HG02610 (cell line): ENCODE measurements around the gene LRRC28.

Experiments
- ATAC-seq: cut with Tn5 transposase; IDR thresholded peaks from one replicate; pipeline ENCODE4 v1.9.1; 2021; ENCODE audit warnings: mild to moderate bottlenecking, moderate library complexity; ENCODE audit not compliant: unreplicated experiment

The LRRC28 gene

DNA sequence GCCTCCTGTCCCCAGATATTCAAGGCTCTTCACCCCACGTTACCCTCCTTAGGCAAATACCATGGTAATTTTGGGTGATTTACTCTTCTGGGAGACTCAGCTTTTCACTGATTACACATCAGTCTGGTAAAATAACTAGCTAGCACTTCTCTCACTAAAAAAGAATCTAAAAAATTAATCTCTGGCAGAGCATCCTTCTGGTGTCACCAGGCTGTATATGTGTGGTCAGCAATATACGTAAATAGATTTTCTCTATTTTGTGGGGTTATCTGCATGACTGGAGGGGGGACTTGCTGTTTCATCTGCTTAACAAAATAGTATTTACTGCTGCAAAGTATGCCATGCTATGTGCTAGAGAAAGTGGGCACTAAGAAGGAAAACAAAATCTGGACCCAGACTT, 45.1 kb downstream of the LRRC28 start:
- ATAC-seq = no peak

DNA sequence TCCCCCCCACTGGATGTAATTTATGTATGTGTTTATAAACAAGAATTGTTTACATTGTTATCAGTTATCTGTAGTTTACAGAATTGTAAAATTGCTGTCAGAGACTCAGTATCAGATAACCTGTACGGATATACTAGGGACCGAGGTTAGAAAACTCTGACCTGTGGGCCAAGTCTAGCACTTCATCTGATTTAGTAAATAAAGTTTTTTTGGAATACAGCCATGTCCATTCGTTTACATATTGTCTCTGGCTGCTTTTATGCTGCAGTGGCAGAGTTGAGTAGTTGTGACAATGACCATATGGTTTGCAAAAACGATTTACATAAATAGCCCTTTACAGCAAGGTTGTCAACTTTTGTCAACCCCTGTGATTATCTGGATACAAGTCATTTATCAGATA, 52.6 kb downstream of the LRRC28 start:
- ATAC-seq = no peak

DNA sequence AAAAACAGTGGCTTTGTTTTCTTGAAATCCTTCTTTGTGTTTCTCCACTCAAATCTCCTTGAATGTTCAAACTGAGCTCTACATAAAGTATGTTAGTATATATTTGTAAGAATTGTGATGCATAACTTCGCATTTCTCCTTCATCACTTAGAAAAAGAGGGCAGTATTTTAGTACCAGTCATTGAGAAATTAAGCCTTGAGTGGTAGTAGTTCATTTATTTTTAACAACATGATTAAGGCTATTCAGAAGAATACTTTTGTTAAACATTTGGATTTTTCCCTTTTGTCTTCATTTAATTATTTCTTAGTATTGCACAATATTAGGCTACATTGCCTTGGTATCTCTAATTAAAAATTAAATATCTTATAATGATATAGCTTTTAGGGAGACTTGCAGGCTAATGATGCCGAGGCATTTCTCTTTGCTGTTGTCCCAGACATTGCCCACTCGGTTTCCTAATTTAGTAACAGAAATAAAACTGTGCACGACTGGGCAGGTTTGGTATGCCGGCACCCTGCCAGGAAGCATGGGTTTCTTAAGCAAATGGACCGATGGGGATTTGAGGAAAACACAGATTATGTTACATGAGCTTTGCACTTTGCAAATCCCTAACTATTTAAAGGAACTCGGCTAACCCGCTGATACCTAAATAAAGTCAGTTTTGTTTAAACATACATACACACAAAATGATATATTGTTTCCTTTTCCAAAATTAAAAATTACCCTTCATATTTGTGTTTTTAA, 54.7 kb downstream of the LRRC28 start:
- ATAC-seq = no peak

DNA sequence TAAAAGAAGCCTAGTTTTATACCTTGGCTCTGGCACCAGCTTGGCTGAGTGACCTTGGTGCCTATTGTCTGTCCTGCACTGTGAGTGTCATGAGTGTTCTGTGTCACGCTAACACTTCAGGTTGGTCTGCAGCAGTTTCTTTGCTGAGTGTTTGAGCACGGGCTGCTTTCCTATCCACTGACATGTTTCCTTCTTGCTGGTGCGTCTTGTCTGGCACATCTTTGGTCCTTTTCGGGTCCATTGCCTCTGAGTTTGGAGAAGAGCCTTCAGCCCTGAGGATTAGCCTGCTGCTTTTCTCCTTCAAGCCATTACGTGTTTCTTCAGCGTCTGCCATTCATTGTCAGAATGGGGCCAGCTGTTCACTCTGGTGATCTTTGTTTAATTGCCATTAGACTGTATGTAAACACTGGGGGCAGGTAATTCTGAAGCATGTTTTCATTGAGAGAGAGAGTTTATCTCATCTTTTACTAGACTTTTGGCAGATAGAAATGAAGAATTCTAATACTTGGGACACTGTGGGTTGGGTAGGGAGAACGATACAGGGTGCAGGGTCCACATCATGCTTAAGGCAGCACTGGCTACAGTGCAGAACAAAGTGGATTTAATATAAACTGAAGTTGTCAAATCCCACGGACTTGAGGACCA, 55.5 kb downstream of the LRRC28 start:
- ATAC-seq = no peak

DNA sequence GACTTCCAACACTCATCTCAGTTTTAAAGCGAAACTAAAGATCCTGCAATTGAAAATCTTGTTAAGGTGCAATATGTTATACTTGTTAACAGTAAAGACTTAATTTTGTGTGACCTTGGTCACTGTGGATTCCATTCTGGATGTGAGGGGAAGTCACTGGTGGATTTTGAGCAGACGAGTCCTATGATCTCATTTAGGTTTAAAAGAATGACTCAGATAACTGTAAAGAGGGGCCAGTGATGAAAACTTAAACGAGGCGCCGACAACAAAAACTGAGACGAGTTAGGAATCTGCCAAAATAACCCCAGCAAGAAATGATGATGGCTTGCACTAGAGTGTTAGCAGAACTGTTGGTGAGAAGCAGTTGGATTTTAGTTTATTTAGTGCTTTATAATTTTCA, 56.5 kb downstream of the LRRC28 start:
- no peak for ATAC-seq

DNA sequence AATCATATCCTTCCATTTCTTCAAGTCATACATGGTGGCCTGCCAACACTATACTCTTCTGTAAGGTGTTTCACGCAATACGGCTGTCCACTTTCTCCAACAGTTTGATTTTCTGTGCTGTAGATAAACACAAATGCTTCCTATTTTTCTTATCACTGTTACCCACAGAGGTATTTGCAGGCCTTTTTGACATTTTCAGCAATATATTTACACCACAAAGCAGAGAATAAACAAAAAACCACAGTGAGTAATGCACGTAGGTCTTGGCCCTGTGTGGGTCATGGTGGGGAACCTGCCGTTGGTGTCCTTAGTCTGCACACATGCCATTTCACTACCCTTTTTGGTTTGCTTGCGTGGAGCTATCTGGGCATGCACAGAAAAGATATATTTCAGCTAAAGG, 59.5 kb downstream of the LRRC28 start:
- ATAC-seq = no peak

DNA sequence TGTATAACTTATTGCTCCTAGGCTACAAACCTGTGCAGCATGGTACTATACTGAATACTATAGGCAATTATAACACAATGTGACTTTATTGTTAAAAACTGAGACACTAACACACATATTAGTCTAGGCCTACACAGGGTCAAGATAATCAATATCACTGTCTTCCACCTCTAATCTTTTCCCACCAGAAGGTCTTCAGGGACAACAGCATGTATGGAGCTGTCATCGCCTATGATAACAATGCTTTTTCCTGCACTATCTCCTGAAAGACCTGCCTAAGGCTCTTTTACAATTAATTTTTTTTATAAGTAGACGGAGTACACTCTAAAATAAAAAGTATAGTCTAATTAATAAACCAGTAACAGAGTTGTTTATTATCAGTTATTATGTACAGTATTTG, 60.9 kb downstream of the LRRC28 start:
- no peak for ATAC-seq

DNA sequence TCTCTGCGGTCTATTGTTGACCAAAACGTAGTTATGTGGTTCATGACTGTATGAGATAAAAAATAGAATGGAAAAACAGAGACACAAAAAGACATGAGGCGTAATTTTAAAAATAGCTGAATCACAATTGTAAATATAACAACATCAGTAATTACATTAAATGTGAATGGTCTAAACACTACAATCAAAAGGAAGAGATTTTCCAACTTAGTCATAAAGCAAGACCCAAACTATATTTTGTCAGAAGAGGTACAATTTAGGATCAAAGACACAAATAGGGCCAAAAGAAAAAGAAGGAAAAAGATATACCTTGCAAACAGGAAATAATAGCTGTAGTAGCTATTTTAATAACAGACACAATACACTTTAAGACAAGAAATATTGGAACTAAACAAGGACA, 61.5 kb downstream of the LRRC28 start:
- no peak for ATAC-seq

DNA sequence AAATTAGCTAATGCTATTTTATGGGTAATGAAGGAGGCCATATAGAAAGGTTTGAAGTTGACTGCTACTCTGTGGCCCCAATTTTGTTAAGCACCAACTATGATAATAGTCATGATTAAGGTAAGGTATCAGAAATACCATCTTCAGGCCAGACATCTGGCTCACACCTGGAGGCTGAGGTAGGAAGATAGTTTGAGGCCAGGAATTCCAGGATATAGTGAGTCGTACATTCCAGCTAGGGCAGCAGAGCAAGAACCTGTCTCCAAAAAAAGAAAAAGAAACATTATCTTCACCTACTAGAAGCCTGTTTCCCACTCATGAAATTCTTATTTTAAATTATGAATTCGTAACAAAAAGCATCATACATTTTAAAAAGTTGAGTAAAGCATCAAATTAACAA, 64.4 kb downstream of the LRRC28 start:
- ATAC-seq = no peak

DNA sequence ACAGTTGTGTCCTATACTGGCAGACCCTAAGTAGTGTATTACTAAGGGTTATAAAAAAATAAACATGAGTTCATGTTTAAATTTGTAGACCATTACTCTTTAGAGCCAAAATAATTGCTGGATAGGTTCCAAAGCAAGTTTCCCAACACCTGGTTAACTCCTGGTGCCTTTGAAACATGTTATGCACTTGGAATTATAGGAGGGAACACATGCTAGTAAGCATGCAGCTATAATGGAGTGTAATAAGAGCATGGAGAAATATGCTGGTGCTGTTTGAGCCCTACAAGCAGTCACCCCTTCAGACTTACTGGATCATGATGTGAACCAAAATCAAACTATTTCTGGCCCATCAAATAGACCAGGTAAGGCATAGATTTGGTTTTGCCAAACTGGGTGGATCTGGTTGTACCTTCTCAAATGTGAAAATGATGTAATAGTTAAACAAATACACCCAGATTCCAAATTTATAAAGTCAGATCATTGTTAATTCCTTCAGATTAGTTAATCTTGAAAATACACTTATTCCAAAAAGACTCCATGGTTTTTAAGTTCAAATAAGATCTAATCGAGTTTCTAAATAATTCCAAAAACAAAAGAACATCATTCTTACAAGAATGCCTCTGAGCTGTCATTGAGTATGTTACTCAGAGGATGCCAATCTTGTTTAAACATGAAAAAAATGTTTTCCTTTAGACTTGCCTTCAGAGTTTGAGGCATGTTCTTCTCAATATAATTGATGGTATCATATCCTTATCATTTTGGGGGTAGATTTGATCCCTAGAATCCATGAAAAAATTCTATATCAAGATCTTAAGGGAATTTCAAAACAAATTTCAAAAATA, 69.3 kb downstream of the LRRC28 start:
- no peak for ATAC-seq

DNA sequence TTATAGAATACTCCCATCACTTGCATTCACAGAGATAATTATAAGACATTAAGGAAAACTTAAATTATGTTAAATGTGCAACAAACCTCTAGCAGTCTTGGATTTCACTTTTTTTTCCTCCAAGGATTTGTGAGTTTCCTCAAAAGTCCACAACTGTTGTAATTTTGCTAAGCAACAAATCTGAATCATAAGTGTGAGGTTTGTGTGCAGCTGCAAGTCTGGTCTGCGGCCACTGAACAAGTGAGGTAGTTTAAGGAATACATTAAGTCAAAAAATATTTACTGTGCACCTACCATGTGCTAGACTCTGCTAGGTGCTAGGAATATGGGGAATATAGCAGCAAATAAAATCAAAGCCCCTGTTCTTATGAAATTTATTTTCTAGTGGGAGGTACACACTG, 70.2 kb downstream of the LRRC28 start:
- ATAC-seq = no peak

DNA sequence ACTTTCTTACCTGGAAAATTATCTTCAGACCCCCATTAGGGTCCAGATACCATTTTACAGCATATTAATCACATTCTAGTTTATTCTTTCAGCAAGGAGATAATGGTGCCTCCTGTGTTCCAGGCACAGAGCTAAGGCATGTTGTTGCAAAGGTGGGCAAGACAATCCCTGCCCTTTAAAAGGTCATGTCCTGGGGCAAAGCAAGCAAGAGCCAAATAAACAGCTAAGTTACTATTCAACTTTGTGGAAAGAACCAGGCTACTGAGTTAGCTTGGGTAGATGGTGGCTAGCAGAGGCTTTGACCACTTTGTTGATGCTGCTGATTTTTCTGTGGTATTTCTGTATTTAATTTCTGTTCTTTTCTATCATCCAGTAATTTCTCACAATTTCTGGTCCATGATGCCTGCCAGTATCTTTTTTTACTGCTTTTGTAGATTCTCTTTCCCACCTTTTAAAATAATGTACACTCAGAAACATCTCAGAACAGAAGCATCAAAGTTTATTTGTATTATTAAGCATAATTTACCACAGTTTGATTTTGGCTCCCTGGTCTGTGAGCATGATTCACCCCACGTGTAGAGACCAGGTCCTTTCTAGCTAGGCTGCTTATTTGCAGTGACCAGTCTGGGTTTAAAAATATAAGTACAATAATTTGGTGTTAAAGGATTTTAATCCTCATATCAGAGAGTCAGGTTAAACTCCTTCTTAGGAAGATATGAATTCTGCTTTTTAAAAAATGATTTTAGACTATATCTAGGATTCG, 71.5 kb downstream of the LRRC28 start:
- ATAC-seq = no peak

DNA sequence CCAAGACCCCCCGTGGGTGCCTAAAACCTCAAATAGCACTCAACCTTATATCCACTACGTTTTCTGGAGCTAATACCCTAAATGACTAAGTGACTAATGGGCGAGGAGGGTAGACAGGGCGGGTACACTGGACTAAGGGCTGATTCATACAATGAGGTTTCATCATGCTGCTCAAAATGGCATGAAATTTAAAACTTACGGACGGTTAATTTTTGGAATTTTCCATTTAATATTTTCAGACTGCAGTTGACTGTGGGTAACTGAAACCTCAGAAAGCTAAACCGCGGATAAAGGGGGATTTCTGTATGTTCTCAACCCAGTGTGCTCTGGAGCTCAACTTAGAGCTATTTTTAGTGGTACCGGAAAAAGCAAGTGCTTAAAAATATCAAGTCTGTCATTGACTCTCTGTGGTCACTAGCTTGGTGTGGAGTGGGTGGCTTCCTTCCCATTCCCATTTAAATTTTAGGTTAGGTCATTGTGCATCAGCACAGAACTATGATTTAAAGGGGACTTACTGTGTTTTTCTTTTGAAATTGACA, 72.9 kb downstream of the LRRC28 start:
- ATAC-seq = peak; percentile 86

DNA sequence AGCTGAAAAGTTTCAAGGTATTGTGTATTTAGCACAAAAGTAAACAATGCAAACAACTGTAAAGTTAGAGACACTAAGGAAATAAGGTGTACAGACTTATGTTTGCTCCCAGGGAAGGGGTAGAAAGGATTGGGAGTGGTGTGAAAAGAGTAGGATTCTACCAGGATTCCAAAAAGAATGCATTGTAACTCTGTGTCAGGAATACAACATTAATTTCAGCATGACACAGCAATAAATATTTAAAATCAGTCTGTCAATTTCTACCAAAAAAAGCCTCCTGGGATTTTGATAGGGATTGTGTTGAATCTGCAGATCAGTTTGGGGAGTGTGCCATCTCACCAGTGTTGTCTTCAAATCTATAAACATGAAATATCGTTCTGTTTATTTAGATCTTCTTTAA, 73.4 kb downstream of the LRRC28 start:
- no peak for ATAC-seq

DNA sequence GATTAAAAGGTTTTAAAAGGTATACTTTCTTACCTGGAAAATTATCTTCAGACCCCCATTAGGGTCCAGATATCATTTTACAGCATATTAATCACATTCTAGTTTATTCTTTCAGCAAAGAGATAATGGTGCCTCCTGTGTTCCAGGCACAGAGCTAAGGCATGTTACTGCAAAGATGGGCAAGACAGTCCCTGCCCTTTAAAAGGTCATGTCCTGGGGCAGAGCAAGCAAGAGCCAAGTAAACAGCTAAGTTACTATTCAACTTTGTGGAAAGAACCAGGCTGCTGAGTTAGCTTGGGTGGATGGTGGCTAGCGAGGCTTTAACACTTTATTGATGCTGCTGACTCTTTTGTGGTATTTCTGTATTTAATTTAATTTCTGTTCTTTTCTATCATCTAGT, 75.0 kb downstream of the LRRC28 start:
- ATAC-seq = no peak

DNA sequence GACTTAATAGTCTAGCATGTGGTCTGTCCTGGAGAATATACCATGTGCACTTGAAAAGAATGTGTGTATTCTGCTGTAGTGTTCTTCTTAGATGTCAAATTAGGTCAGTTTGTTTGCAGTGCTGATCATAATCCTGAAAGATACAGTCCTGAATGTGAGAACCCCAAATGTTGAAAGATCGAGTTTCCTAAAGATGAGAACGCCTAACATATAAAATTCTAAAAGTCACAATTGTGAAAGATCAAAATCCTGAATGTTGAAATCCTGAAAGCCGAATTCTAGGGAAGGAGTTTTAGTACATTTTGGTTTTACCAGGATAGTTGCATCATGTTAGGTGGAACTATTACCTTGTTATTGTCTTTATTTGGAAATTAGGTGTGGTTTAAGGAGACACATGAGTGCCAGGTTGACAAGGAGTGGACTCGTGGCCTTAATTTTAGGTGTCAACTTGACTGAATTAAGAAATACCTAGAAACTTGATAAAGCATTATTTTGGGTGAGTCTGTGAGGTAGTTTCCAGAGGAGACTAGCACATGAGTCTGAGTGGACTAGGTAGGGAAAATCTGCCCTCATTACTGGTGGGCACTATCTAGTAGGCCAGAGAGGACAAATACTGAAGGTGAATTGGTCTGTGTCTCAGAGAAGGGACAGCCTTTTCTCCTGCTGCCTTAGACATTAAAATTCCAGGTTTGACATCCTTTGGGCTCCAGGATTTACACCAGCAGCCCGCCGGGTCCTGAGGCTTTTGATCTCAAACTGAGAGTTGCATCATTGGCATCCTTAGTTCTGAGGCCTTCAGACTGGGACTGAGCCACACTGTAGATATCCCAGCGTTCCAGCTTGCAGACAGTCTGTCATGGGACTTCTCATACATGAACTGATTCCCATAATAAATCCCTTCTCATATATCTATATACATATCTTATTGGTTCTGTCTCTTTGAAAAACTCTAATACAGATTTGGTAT, 77.1 kb downstream of the LRRC28 start:
- ATAC-seq = no peak

DNA sequence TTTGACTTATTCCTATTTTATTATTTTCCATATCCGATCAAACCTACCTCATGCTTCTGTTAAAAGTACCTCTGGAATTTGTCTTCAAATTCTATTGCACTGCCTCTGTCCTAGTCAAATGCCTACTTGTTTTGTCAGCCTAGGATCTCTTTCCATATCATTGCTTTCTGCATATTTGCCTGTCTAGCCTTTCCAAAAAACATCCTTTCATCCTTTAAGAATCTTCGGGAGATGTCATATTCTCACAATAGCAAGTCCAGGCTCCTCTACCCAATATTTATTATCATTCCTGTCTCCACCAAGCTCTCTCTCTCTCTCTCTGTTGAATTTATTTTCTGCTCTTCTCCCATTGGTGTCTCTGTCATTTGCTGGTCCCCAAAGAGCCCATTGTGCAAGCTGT, 80.1 kb downstream of the LRRC28 start:
- ATAC-seq = no peak

DNA sequence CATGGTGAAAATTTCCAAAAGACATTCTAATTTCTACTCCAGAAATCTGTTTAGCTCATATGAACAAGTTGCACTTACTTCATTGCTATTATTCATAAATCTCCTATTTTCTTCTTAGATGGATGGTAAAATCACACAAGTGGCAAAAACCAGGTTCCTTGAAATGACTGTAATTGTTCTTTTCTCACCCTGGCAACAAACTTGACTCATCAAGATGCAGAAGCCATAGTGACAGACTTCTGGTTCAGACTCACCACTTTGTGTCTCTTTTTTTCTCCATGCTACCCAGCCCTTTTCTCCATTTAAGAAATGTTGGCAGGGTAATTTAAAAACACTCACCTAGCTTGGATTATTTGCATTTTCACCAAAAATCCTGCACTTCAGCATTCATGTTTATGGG, 82.1 kb downstream of the LRRC28 start:
- no peak for ATAC-seq

DNA sequence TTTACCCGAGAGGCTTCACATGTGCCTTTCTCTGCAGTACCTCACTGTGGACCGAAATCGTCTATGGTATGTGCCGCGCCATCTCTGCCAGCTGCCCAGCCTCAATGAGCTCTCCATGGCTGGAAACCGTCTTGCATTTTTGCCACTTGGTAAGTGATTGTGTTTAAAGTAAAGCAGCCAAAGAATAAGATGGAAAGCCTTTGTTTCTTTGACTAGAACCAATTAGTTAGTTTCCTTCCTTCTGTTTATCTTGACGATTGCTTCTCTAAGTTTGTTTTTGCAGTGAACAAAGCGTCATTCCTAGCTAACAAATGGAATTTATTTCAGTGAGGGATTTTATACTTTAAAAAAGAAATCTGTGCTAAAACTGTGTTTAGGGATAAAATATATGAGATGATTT, 82.7 kb downstream of the LRRC28 start:
- ATAC-seq = no peak

DNA sequence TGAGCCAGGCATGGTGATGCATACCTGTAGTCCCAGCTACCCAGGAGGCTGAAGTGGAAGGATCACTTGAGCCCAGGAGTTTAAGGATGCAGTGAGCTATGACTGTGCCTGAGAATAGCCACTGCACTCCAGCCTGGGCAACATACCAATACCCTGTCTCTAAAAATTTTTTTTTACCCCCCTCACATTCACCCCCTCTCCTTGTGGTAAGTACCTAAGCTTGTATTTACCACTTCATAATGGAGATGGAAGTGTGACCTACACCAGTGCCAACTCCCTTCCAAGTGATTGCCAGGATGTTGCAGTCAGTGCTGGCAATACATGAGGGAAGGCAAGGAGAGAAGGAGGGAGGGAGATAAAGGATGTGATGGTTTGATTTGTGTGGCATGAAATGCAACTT, 84.2 kb downstream of the LRRC28 start:
- no peak for ATAC-seq
